PC-9 (cell line): ENCODE results near the gene SEC14L1. TPM values are rescaled to one million over a fixed set of nuclear protein-coding genes. Genes with fewer than 3 reads are reported as not detected.

Experiments
- Bru-seq: library from RNA; stranded (reverse); fragments of 400-500 nt; gene quantifications from one replicate; lab custom pipeline; 2021; lab: Mats Ljungman, UMichigan
- BruChase-seq, 2 experiments: library from RNA; stranded (reverse); fragments of 400-500 nt; gene quantifications; one replicate each; lab custom pipeline; 2021; lab: Mats Ljungman, UMichigan
- BruUV-seq: library from RNA; stranded (reverse); fragments of 400-500 nt; replicated peaks from 2 replicates; lab custom pipeline; 2021; lab: Mats Ljungman, UMichigan
- CTCF ChIA-PET: fragments of 300-600 bp; sonication (Branson Sonifier 250); formaldehyde crosslinking; loops from one replicate; lab custom pipeline; 2022; ENCODE audit warnings: antibody characterized with exemption; lab: Charles Lee
- POLR2A ChIA-PET: fragments of 300-600 bp; sonication (Branson Sonifier 250); formaldehyde crosslinking; loops from one replicate; lab custom pipeline; 2022; ENCODE audit warnings: antibody characterized with exemption; ENCODE audit not compliant: unreplicated experiment; lab: Charles Lee
- DNase-seq, 2 experiments: peaks; one replicate each; pipeline versions ENCODE4 v3.0.0 to v3.0.0-alpha.2; 2015 to 2022; ENCODE audit warnings: mixed read lengths in 1 of 2
- H2AFZ ChIP-seq: fragments of 200-600 bp; sonication (generic); 2 replicates; pipeline ENCODE4 v1.8.1; 2017; ENCODE audit warnings: antibody characterized with exemption
- H3F3A ChIP-seq: fragments of 200-600 bp; sonication (generic); 2 replicates; pipeline ENCODE4 v1.8.1; 2017; ENCODE audit warnings: antibody characterized with exemption, mild to moderate bottlenecking, low read depth; ENCODE audit not compliant: insufficient read depth
- H3K27ac ChIP-seq: fragments of 200-600 bp; sonication (generic); 2 replicates; pipeline ENCODE4 v1.6.1; 2016; ENCODE audit warnings: mixed run types
- H3K27me3 ChIP-seq: fragments of 200-600 bp; sonication (generic); 2 replicates; pipeline ENCODE4 v1.6.1; 2016; ENCODE audit warnings: low read depth, mixed run types; ENCODE audit not compliant: insufficient read depth
- H3K36me3 ChIP-seq: fragments of 200-600 bp; sonication (generic); 2 replicates; pipeline ENCODE4 v1.6.1; 2016; ENCODE audit warnings: low read depth, mixed run types
- H3K4me1 ChIP-seq: fragments of 200-600 bp; sonication (generic); replicated peaks from 2 replicates; pipeline ENCODE4 v1.6.1; 2016; ENCODE audit warnings: mixed run types; ENCODE audit not compliant: insufficient read depth
- H3K4me2 ChIP-seq: fragments of 200-600 bp; sonication (generic); 2 replicates; pipeline ENCODE4 v1.6.1; 2017; ENCODE audit warnings: mixed run types
- H3K4me3 ChIP-seq: fragments of 200-600 bp; sonication (generic); 2 replicates; pipeline ENCODE4 v1.6.1; 2016; ENCODE audit warnings: mixed run types
- H3K79me2 ChIP-seq: fragments of 200-600 bp; sonication (generic); 2 replicates; pipeline ENCODE4 v1.6.1; 2017; ENCODE audit warnings: low read depth, mixed run types
- H3K9me2 ChIP-seq: fragments of 200-600 bp; sonication (generic); 2 replicates; pipeline ENCODE4 v1.8.1; 2017; ENCODE audit warnings: mild to moderate bottlenecking; ENCODE audit not compliant: insufficient read depth
- H3K9me3 ChIP-seq: fragments of 200-600 bp; sonication (generic); 2 replicates; pipeline ENCODE4 v1.8.1; 2016; ENCODE audit warnings: low read depth; ENCODE audit not compliant: insufficient read depth
- H4K20me1 ChIP-seq: fragments of 200-600 bp; sonication (generic); 2 replicates; pipeline ENCODE4 v1.8.1; 2017; ENCODE audit not compliant: insufficient read depth
- CTCF ChIP-seq: fragments of 200-600 bp; sonication (generic); conservative IDR thresholded peaks from 2 replicates; pipeline ENCODE4 v1.6.1; 2017; ENCODE audit warnings: mixed run types, antibody characterized with exemption, mild to moderate bottlenecking, moderate library complexity
- EZH2 ChIP-seq: fragments of 200-600 bp; sonication (generic); IDR thresholded peaks from 2 replicates; pipeline ENCODE4 v1.8.0; 2017; ENCODE audit warnings: antibody characterized with exemption, low read depth
- intact Hi-C: fragments of 100-400 bp; cut with micrococcal nuclease; formaldehyde crosslinking; loops from one replicate; pipeline ENCODE4 v1.10.0; 2022; ENCODE audit not compliant: unreplicated experiment
- long read RNA-seq: library from polyadenylated mRNA; stranded (forward); transcript quantifications from one replicate; pipeline ENCODE4 v2.0.0, GENCODE V29; 2022
- total RNA-seq: library from RNA; stranded (reverse); gene quantifications from 2 replicates; pipeline ENCODE4 v1.2.3, GENCODE V29; 2021

Gene SEC14L1
- total RNA-seq (66.0 and 83.1 TPM in 2 replicates), Bru-seq, nascent RNA (percentile 88 among the genes with signal in this experiment), BruChase-seq, experiment 1, labeled RNA remaining after a 2-hour chase (percentile 83 among the genes with signal in this experiment), BruChase-seq, experiment 2, labeled RNA remaining after a 6-hour chase (percentile 87 among the genes with signal in this experiment)
- long read RNA-seq, full-length matches to known transcripts = 15 of 87 reads
- long read RNA-seq, partial matches to known transcripts = 15 of 87 reads
- long read RNA-seq, other reads (novel, unspliced or antisense) = 57 of 87 reads

- DNase-seq = peak; percentile 44 to 46
- intact Hi-C loops = loop anchor here (1.0 kb wide), 2 partner anchors 16 to 41 kb away; no protein-coding TSS in a partner anchor
- peaks cover 46% of the 10 kb centered on the region for H3K4me1 ChIP-seq
- H3K4me3 ChIP-seq = peak within 1 kb of the TSS; percentile 78
- H3K79me2 ChIP-seq = peaks cover 26% of the 10 kb centered on the region
- H3K4me2 ChIP-seq = peak within 1 kb of the TSS; percentile 97
- TF ChIP-seq CTCF = no peak
- no peak for TF ChIP-seq EZH2
- H3K9me3 ChIP-seq = no peaks in the 10 kb centered on the region
- no peaks in the 10 kb centered on the region for H3K27me3 ChIP-seq
- peaks cover 31% of the 10 kb centered on the region; the same call in 1 of the 2 replicates for H3F3A ChIP-seq
- ChIA-PET CTCF (interaction anchor here (0.7 kb wide), 2 partner anchors 16 to 312 kb away, joined by 3 to 4 read pairs; no protein-coding TSS in a partner anchor), POLR2A (interaction anchor here (0.6 to 1.5 kb wide), 14 partner anchors 8 to 1014 kb away, joined by 3 to 14 read pairs (median 4); no protein-coding TSS in a partner anchor)
- no TSS peak for BruUV-seq
- peak within 1 kb of the TSS; percentile 72 for H3K27ac ChIP-seq
- peak within 1 kb of the TSS; percentile 72 for H2AFZ ChIP-seq
- H3K36me3 ChIP-seq = 0 out of 2 replicates have a peak, but pooled peaks cover 8% of the 10 kb centered on the region
- H3K9me2 ChIP-seq = no peaks in the 10 kb centered on the region
- H4K20me1 ChIP-seq = no peaks in the 10 kb centered on the region
These were observed at the start of gene SEC14L1 for GRCh38 chr17:77140878-77141767. TSS of gene SEC14L1 (plus strand) at chr17:77140969. CDS start at chr17:77143597, 2,628 bp downstream.

GRCh38 chr17:77092025-77092424 lies 48.7 kb upstream of the SEC14L1 start:
- intact Hi-C loops = no loop called here
- DNase-seq = no peak
- Histone ChIP-seq H3K27ac (no peak overlapping the region), H3K9me3 (no peaks in the 10 kb centered on the region), H3K36me3 (peaks cover 4% of the 10 kb centered on the region; the same call in 1 of the 2 replicates), H4K20me1 (no peaks in the 10 kb centered on the region), H3K27me3 (no peaks in the 10 kb centered on the region), H3K4me1 (peaks cover 4% of the 10 kb centered on the region; the same call in 1 of the 2 replicates), H3K4me2 (no peak overlapping the region), H2AFZ (no peak overlapping the region), H3K4me3 (no peak overlapping the region), H3K79me2 (peaks cover 20% of the 10 kb centered on the region), H3F3A (peaks cover 18% of the 10 kb centered on the region; the same call in 1 of the 2 replicates), H3K9me2 (no peaks in the 10 kb centered on the region)
- POLR2A ChIA-PET = interaction anchor here (0.6 kb wide), 1 partner anchor 86 kb away, joined by 6 read pairs; no protein-coding TSS in a partner anchor
- TF ChIP-seq CTCF (no peak), EZH2 (no peak)
- CTCF ChIA-PET = no interaction called here
- no TSS peak for BruUV-seq

- intact Hi-C loops = no loop called here
- TF ChIP-seq EZH2 = no peak
- no peak for TF ChIP-seq CTCF
- H3K27ac ChIP-seq = no peak overlapping the region
- H4K20me1 ChIP-seq = no peaks in the 10 kb centered on the region
- DNase-seq = no peak
- no peaks in the 10 kb centered on the region for H3K27me3 ChIP-seq
- H3K9me3 ChIP-seq = no peaks in the 10 kb centered on the region
- no peaks in the 10 kb centered on the region for H3K4me1 ChIP-seq
- no TSS peak for BruUV-seq
- peaks cover 4% of the 10 kb centered on the region for H3K36me3 ChIP-seq
- H3K9me2 ChIP-seq = no peaks in the 10 kb centered on the region
- peaks cover 3% of the 10 kb centered on the region for H3K79me2 ChIP-seq
- H3K4me2 ChIP-seq = no peak overlapping the region
- ChIA-PET CTCF (no interaction called here), POLR2A (no interaction called here)
- H3K4me3 ChIP-seq = no peak overlapping the region
- no peak overlapping the region for H2AFZ ChIP-seq
- H3F3A ChIP-seq = peaks cover 18% of the 10 kb centered on the region; the same call in 1 of the 2 replicates
These were observed 45.3 kb upstream of the SEC14L1 start for GRCh38 chr17:77095461-77095860.
